PC-9 (cell line): Measurements from ENCODE around the gene PNPLA7.

Experiments
- CTCF ChIP-seq: fragments of 200-600 bp; sonication (generic); conservative IDR thresholded peaks from 2 replicates; pipeline ENCODE4 v1.6.1; 2017; ENCODE audit warnings: mixed run types, antibody characterized with exemption, mild to moderate bottlenecking, moderate library complexity
- EZH2 ChIP-seq: fragments of 200-600 bp; sonication (generic); IDR thresholded peaks from 2 replicates; pipeline ENCODE4 v1.8.0; 2017; ENCODE audit warnings: antibody characterized with exemption, low read depth

- TF ChIP-seq CTCF (no peak), EZH2 (no peak)
Observed at GRCh38 chr9:137542486-137542885, 7.7 kb downstream of the PNPLA7 start.
